HEK293T (cell line): ENCODE measurements around the gene TSPAN18.

Experiments used
- ARNT ChIP-seq: fragments of 450-650 bp; IDR thresholded peaks from 2 replicates; pipeline ENCODE4 v1.6.1; 2017; ENCODE audit warnings: mild to moderate bottlenecking
- BHLHE40 ChIP-seq: fragments of 450-650 bp; IDR thresholded peaks from 2 replicates; pipeline ENCODE4 v1.6.1; 2016; ENCODE audit warnings: mild to moderate bottlenecking, moderate library complexity, borderline replicate concordance
- CTBP1 ChIP-seq: fragments of 450-650 bp; IDR thresholded peaks from 2 replicates; pipeline ENCODE4 v1.6.1; 2016; ENCODE audit warnings: borderline replicate concordance
- ELF4 ChIP-seq: fragments of 450-650 bp; IDR thresholded peaks from 2 replicates; pipeline ENCODE4 v1.6.1; 2017; ENCODE audit warnings: antibody characterized with exemption
- FOXK2 ChIP-seq: fragments of 450-650 bp; IDR thresholded peaks from 2 replicates; pipeline ENCODE4 v1.6.1; 2016; ENCODE audit warnings: mild to moderate bottlenecking
- SP1 ChIP-seq: fragments of 450-650 bp; IDR thresholded peaks from 2 replicates; pipeline ENCODE4 v1.6.1; 2017
- SUZ12 ChIP-seq: fragments of 450-650 bp; IDR thresholded peaks from 2 replicates; pipeline ENCODE4 v1.6.1; 2016; ENCODE audit warnings: mild to moderate bottlenecking
- TARDBP ChIP-seq: fragments of 450-650 bp; IDR thresholded peaks from 2 replicates; pipeline ENCODE4 v1.6.1; 2016
- ZNF384 ChIP-seq: fragments of 450-650 bp; IDR thresholded peaks from 2 replicates; pipeline ENCODE4 v1.6.1; 2016

DNA sequence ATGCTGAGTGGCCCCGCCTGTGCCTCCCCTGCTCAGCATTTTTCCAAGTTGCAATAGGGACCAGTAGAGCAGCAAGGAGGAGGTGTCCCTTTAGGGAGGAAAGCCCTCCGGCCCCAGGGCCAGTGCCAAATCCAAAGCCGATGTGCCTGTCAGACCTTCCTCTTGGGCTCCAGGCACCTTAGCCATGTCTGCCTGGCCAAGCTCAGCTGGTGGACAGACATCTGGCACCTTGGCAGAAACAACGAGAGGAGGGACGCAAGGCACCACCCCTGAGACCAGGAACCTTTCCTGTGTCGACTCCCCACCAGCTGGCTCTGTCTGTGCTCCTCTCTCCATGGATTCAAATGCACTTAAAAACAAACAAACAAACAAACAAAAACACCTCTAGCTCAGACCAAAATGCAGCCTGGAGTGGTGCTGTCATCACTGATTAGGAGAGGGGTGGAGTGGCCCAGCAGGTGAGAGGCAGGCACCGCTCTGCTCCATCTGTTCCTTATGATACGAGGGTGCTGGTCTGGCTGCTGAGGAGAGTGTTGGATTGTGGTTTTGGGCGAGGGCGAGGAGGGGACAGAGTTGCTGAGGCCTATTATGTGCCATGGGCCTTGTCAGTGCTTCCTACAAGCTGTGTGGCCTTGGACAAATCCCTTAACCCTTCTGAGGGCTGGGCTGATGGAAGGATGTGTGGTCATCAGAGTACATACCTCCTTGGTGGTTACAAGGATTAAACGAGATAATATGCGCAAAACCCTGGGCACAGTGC, 177.7 kb downstream of the TSPAN18 start:
- TF ChIP-seq FOXK2: no peak
- no peak for TF ChIP-seq SP1
- no peak for TF ChIP-seq SUZ12
- no peak for TF ChIP-seq TARDBP
- TF ChIP-seq CTBP1: no peak
- no peak for TF ChIP-seq ELF4
- TF ChIP-seq ZNF384: no peak
- no peak for TF ChIP-seq ARNT
- TF ChIP-seq BHLHE40: no peak
